ENCODE results near the gene LYPD3.

Gene LYPD3

GRCh38 chr19:43486412-43486811 is 21.0 kb upstream of the LYPD3 start:
- no peak for DNase-seq (ENCODE audit: low read depth in 1 of 2, low spot score in 1 of 2)

- no peak for DNase-seq (ENCODE audit: low read depth in 1 of 2, low spot score in 1 of 2)
These were observed 20.5 kb upstream of the LYPD3 start for GRCh38 chr19:43485951-43486350.

GRCh38 chr19:43483281-43483680 is 17.9 kb upstream of the LYPD3 start:
- no peak for DNase-seq (ENCODE audit: low read depth in 1 of 2, low spot score in 1 of 2)

- DNase-seq (ENCODE audit: low read depth in 1 of 2, low spot score in 1 of 2): no peak
These were observed 16.8 kb upstream of the LYPD3 start for GRCh38 chr19:43482193-43482592.

GRCh38 chr19:43481701-43482100 is 16.3 kb upstream of the LYPD3 start:
- DNase-seq (ENCODE audit: low read depth in 1 of 2, low spot score in 1 of 2): no peak

- no peak for DNase-seq (ENCODE audit: low read depth in 1 of 2, low spot score in 1 of 2)
These were observed 15.2 kb upstream of the LYPD3 start for GRCh38 chr19:43480574-43480973.

GRCh38 chr19:43479961-43480561 is 14.7 kb upstream of the LYPD3 start:
- DNase-seq (ENCODE audit: low read depth in 1 of 2, low spot score in 1 of 2): no peak

GRCh38 chr19:43479226-43479625 is 13.8 kb upstream of the LYPD3 start:
- no peak for DNase-seq (ENCODE audit: low read depth in 1 of 2, low spot score in 1 of 2)

- no peak for DNase-seq (ENCODE audit: low read depth in 1 of 2, low spot score in 1 of 2)
These were observed 12.9 kb upstream of the LYPD3 start for GRCh38 chr19:43478323-43478722.

- DNase-seq (ENCODE audit: low read depth in 1 of 2, low spot score in 1 of 2): no peak
These were observed 11.2 kb upstream of the LYPD3 start for GRCh38 chr19:43476606-43477005.

- peak; percentile 84 to 96 for DNase-seq (ENCODE audit: low read depth in 1 of 2, low spot score in 1 of 2)
These were observed 9.7 kb upstream of the LYPD3 start for GRCh38 chr19:43474986-43475705.

GRCh38 chr19:43474487-43474886 is 9.1 kb upstream of the LYPD3 start:
- DNase-seq (ENCODE audit: low read depth in 1 of 2, low spot score in 1 of 2): no peak

- DNase-seq (ENCODE audit: low read depth in 1 of 2, low spot score in 1 of 2): no peak
These were observed 5.7 kb upstream of the LYPD3 start for GRCh38 chr19:43471091-43471490.

- no peak for DNase-seq (ENCODE audit: low read depth in 1 of 2, low spot score in 1 of 2)
These were observed 4.9 kb upstream of the LYPD3 start for GRCh38 chr19:43470288-43470687.

GRCh38 chr19:43469160-43469480 is 3.7 kb upstream of the LYPD3 start:
- DNase-seq (ENCODE audit: low read depth in 1 of 2, low spot score in 1 of 2): no peak

GRCh38 chr19:43468354-43469159 is 3.1 kb upstream of the LYPD3 start:
- no peak for DNase-seq (ENCODE audit: low read depth in 1 of 2, low spot score in 1 of 2)

- no peak for DNase-seq (ENCODE audit: low read depth in 1 of 2, low spot score in 1 of 2)
These were observed 2.3 kb upstream of the LYPD3 start for GRCh38 chr19:43467730-43468129.

GRCh38 chr19:43467276-43467675 is 1.9 kb upstream of the LYPD3 start:
- DNase-seq (ENCODE audit: low read depth in 1 of 2, low spot score in 1 of 2): no peak

- DNase-seq (ENCODE audit: low read depth in 1 of 2, low spot score in 1 of 2): no peak
These were observed 1.4 kb upstream of the LYPD3 start for GRCh38 chr19:43466793-43467192.

GRCh38 chr19:43464134-43464775 is 1.2 kb downstream of the LYPD3 start:
- DNase-seq (ENCODE audit: low read depth in 1 of 2, low spot score in 1 of 2): peak in 1 of 2 donors; percentile 68

- DNase-seq (ENCODE audit: low read depth in 1 of 2, low spot score in 1 of 2): peak; percentile 98 to 100
These were observed 1.9 kb downstream of the LYPD3 start for GRCh38 chr19:43463381-43464133.

Data from stimulated activated CD4-positive, alpha-beta T cell treated with anti-CD3 and anti-CD28 coated beads, Interleukin-15, amount 100 ng/mL, for 1 hour (primary cell).